Neural crest cell (in vitro differentiated cells): Measurements from ENCODE around the gene FCHO1. TPM values are rescaled to one million over a fixed set of nuclear protein-coding genes. Genes with fewer than 3 reads are reported as not detected.

Experiments
- DNase-seq: peaks from one replicate; pipeline ENCODE4 v3.0.0; 2021; ENCODE audit warnings: low read depth, mixed read lengths, low spot score
- H3K27ac Mint-ChIP-seq: one replicate; pipeline ENCODE4 v1.8.0; 2021; ENCODE audit warnings: mild to moderate bottlenecking, mixed read lengths; ENCODE audit not compliant: unreplicated experiment
- H3K27me3 Mint-ChIP-seq: 2 replicates; pipeline ENCODE4 v1.8.0; 2021; ENCODE audit warnings: low read depth, mild to moderate bottlenecking, mixed read lengths
- H3K36me3 Mint-ChIP-seq: 2 replicates; pipeline ENCODE4 v1.8.0; 2021; ENCODE audit warnings: low read depth, mild to moderate bottlenecking, mixed read lengths
- H3K4me1 Mint-ChIP-seq: 2 replicates; pipeline ENCODE4 v1.8.0; 2021; ENCODE audit warnings: mixed read lengths
- H3K4me3 Mint-ChIP-seq: one replicate; pipeline ENCODE4 v1.8.0; 2021; ENCODE audit warnings: mild to moderate bottlenecking, mixed read lengths
- H3K9me3 Mint-ChIP-seq: 2 replicates; pipeline ENCODE4 v1.8.0; 2021; ENCODE audit warnings: mixed read lengths
- total RNA-seq: library from RNA; stranded (reverse); gene quantifications from 2 replicates; pipeline ENCODE4 v1.2.1, GENCODE V29; 2021
- TF ChIP-seq, protein P1 (sequence below): fragments of 200-600 bp; sonication (generic); conservative IDR thresholded peaks from 2 replicates; pipeline ENCODE4 v1.5.0; 2021; ENCODE audit warnings: antibody characterized with exemption, mild to moderate bottlenecking

FCHO1 gene
- total RNA-seq, 1 donor from 2014 or later, result 12.2 TPM

DNA sequence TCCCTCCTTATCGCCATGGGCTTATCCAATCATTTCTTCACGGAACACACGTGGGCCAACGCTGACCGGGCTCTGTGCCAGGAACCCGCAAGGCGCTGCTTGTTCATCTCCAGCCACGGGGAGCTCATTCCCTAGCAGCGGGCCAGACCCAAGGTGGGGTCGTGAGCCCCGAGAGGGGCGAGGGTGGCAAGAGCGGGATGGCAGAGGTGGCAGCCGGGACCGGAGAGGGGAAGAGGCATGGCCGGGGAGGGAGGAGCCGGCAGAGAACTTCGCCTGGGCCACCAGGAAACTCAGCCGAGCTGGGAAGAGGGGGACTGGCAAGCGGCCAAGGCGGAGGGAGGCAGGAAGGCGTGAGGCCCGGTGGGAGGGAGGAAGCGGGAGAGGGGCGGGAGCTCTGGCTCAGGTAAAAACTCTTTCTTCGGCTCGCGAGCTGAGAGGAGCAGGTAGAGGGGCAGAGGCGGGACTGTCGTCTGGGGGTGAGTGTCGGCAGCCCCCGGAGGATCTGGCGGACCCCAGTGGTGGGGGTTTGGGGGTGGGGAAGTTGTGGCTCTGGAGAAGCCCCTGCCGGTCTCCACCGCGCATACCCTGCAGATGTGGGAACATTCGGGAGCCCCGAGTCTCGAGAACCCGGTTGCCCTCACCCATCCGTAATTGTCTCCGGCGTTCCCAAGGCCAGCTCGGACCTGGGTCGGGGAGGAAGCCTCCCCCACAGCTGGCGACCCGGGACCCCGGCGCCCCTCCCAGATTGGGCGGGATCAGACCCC, 43.6 kb downstream of the FCHO1 start, which contains the start of gene B3GNT3:
B3GNT3 (plus strand) TSS at position 408 of the 764 bp plus-strand sequence. CDS start 12,670 bp downstream, outside the sequence.
- no peak within 1 kb of the TSS for H3K4me3 Mint-ChIP-seq
- H3K4me1 Mint-ChIP-seq, result peaks cover 5% of the 10 kb centered on the region
- H3K36me3 Mint-ChIP-seq, result no peaks in the 10 kb centered on the region
- H3K27me3 Mint-ChIP-seq, result peaks cover 77% of the 10 kb centered on the region
- H3K9me3 Mint-ChIP-seq, result no peaks in the 10 kb centered on the region
- H3K27ac Mint-ChIP-seq, result no peak within 1 kb of the TSS
- TF ChIP-seq, protein P1, sequence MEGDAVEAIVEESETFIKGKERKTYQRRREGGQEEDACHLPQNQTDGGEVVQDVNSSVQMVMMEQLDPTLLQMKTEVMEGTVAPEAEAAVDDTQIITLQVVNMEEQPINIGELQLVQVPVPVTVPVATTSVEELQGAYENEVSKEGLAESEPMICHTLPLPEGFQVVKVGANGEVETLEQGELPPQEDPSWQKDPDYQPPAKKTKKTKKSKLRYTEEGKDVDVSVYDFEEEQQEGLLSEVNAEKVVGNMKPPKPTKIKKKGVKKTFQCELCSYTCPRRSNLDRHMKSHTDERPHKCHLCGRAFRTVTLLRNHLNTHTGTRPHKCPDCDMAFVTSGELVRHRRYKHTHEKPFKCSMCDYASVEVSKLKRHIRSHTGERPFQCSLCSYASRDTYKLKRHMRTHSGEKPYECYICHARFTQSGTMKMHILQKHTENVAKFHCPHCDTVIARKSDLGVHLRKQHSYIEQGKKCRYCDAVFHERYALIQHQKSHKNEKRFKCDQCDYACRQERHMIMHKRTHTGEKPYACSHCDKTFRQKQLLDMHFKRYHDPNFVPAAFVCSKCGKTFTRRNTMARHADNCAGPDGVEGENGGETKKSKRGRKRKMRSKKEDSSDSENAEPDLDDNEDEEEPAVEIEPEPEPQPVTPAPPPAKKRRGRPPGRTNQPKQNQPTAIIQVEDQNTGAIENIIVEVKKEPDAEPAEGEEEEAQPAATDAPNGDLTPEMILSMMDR, result no peak
- DNase-seq, result no peak

- TF ChIP-seq, protein P1, result no peak
- Mint-ChIP-seq H3K36me3 (no peaks in the 10 kb centered on the region), H3K27me3 (peaks cover 74% of the 10 kb centered on the region), H3K4me3 (no peak overlapping the region), H3K27ac (no peak overlapping the region), H3K9me3 (no peaks in the 10 kb centered on the region), H3K4me1 (peaks cover 5% of the 10 kb centered on the region)
- no peak for DNase-seq
Observed at GRCh38 chr19:17795495-17795856, 44.2 kb downstream of the FCHO1 start.

DNA sequence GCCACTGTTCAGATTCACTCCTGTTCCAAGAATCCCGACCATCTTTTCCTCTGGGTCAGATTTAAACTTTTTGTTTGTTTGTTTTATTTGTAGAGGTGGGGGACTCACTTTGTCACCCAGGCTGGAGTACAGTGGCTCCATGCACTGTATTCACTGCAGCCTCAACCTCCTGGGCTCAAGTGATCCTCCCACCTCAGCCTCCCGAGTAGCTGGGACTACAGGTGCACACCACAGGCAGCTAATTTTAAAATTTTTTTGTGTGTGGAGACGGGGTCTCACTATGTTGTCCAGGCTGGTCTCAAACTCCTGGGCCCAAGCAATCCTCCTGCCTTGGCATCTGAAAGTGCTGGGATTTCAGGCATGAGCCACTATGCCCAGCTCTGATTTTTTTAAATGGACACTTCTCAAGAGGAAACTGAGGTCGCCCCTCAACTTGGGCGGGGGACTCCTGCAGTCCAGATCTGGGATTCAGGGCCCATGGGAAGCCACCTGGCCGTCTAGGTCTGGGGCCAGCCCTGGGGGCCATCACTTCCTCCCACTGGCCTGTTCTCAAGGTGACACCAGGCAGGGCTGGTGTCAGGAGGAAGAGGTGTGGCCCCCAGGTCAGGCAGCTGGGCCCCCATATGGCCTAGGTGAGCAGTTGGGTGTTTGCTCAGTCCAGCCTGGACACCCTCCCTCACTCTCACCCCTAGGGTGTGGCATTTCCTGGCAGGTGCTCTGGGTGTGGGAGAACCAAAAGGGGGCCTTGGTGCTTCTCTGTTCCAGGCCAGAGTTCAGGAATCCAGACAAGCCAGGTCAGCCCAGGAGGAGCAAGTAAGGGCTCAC, 44.9 kb downstream of the FCHO1 start:
- H3K27ac Mint-ChIP-seq, result no peak overlapping the region
- H3K4me3 Mint-ChIP-seq, result no peak overlapping the region

DNA sequence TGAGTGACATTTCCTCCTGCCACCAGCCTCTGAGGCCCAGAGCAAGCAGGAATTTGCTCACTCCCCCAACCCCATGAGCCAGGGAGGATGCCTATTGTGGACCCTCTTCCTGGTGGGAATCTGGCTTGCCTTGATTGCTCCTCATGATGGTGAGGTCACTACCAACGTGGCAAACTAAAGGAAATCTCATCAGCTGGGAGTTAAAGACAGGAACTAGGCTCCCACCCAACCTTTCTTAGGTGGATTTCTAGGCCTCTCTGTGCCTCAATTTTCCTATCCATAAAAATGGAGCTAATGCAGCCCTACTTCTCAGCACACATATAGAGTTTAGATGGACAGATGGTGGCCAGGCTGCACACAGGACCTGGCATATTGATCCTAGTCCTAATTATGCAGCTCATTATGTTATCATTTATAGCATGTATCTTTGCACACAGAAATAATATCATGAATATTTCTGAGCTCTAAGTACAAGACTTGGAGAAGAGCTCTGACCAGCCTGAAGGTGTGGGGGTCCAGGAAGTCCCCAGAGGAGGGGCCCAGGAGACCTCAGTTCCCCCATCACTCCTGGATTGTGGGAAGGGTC, 45.7 kb downstream of the FCHO1 start:
- Mint-ChIP-seq H3K27ac (no peak overlapping the region), H3K27me3 (peaks cover 75% of the 10 kb centered on the region), H3K9me3 (no peaks in the 10 kb centered on the region)

More for the DNA sequence above, 44.9 kb downstream of the FCHO1 start:
- H3K36me3 Mint-ChIP-seq, result no peaks in the 10 kb centered on the region
- peaks cover 5% of the 10 kb centered on the region for H3K4me1 Mint-ChIP-seq
- H3K27me3 Mint-ChIP-seq, result peaks cover 79% of the 10 kb centered on the region
- H3K9me3 Mint-ChIP-seq, result no peaks in the 10 kb centered on the region
- TF ChIP-seq, protein P1, result no peak
- DNase-seq, result no peak

More for the DNA sequence above, 45.7 kb downstream of the FCHO1 start:
- DNase-seq, result no peak
- H3K36me3 Mint-ChIP-seq, result no peaks in the 10 kb centered on the region
- no peaks in the 10 kb centered on the region for H3K4me1 Mint-ChIP-seq
- TF ChIP-seq, protein P1, result no peak
- H3K4me3 Mint-ChIP-seq, result no peak overlapping the region
